Erythroblast (primary cell): ENCODE data around the gene SH3BP2.

Source experiments
- GATA1 ChIP-seq: IDR thresholded peaks from 2 replicates; pipeline ENCODE4 v1.6.1; 2011; ENCODE audit warnings: low read depth, mild to moderate bottlenecking, control low read depth, low read length, moderate library complexity
- POLR2A ChIP-seq: IDR thresholded peaks from 2 replicates; pipeline ENCODE4 v1.6.1; 2011; ENCODE audit warnings: mild to moderate bottlenecking, low read length

- TF ChIP-seq POLR2A (no peak), GATA1 (no peak)
These were observed 31.5 kb downstream of the SH3BP2 start for GRCh38 chr4:2824329-2824835.
